A673 (cell line): ENCODE measurements around the gene POU2AF2.

Experiments used
- CTCF ChIP-seq: fragments of 300-800, 200-600 bp; sonication (generic); conservative IDR thresholded peaks from 2 replicates; pipeline ENCODE4 v1.5.1; 2017; ENCODE audit warnings: low read depth, mild to moderate bottlenecking, antibody characterized with exemption, low read length, moderate library complexity, mixed read lengths
- EZH2 ChIP-seq: fragments of 200-600 bp; sonication (generic); IDR thresholded peaks from 2 replicates; pipeline ENCODE4 v1.6.1; 2017; ENCODE audit warnings: borderline replicate concordance, low read depth, mild to moderate bottlenecking, mixed read lengths, antibody characterized with exemption, low read length; ENCODE audit not compliant: poor library complexity, severe bottlenecking

DNA sequence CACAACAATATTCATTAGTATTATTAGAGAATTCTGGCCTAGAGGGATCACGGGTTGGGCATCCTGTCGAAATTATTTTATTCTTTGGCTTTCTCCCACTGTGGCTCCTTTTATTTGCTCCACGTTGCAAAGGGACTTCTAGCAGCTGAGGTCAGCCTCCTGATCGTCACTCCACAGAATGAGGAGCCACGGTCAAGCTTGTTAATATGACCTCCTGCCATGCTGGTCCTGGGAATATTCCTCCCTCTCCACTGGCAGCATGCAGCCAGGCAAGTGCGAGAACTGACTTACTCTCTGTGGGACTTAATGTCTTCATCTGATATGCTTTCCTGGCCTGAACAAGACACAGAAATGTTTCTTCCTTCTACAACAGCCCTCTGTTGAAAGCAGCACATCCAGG lies 73.8 kb downstream of the POU2AF2 start:
- TF ChIP-seq CTCF = no peak
- TF ChIP-seq EZH2 = no peak
